ENCODE data around the gene KIF16B.
A peak's percentile ranks its signal among the peaks of the same experiment; 100 is the strongest.
"Not testable (repeated sequence)": the region's sequence is repeated elsewhere in the genome, so short reads cannot be mapped to it uniquely, and the experiment has no call there.

The KIF16B gene

GRCh38 chr20:16590041-16590633, 16.9 kb upstream of the KIF16B start:
- no peak for DNase-seq

- no peak for DNase-seq
Observed at GRCh38 chr20:16589623-16590022, 16.4 kb upstream of the KIF16B start.

GRCh38 chr20:16588241-16588640, 15.0 kb upstream of the KIF16B start:
- no peak for DNase-seq

- no peak for DNase-seq
Observed at GRCh38 chr20:16587066-16587465, 13.8 kb upstream of the KIF16B start.

- DNase-seq = no peak
Observed at GRCh38 chr20:16583474-16583873, 10.2 kb upstream of the KIF16B start.

- no peak for DNase-seq
Observed at GRCh38 chr20:16581241-16581640, 8.0 kb upstream of the KIF16B start.

GRCh38 chr20:16580620-16581019, 7.4 kb upstream of the KIF16B start:
- no peak for DNase-seq

GRCh38 chr20:16580147-16580546, 6.9 kb upstream of the KIF16B start:
- DNase-seq = no peak

- DNase-seq = no peak
Observed at GRCh38 chr20:16576219-16576618, 3.0 kb upstream of the KIF16B start.

GRCh38 chr20:16575390-16576140, 2.3 kb upstream of the KIF16B start:
- DNase-seq = no peak

GRCh38 chr20:16574656-16575355, 1.6 kb upstream of the KIF16B start:
- peak; percentile 78 for DNase-seq

GRCh38 chr20:16571333-16571732, 1.9 kb downstream of the KIF16B start:
- no peak for DNase-seq

GRCh38 chr20:16569246-16570153, 3.7 kb downstream of the KIF16B start:
- no peak for DNase-seq

GRCh38 chr20:16566080-16566479, 7.2 kb downstream of the KIF16B start:
- DNase-seq = no peak

GRCh38 chr20:16564079-16564478, 9.2 kb downstream of the KIF16B start:
- DNase-seq = not testable (repeated sequence)

- no peak for DNase-seq
Observed at GRCh38 chr20:16563066-16563806, 10.0 kb downstream of the KIF16B start.

- no peak for DNase-seq
Observed at GRCh38 chr20:16562259-16562658, 11.0 kb downstream of the KIF16B start.

- no peak for DNase-seq
Observed at GRCh38 chr20:16560661-16561060, 12.6 kb downstream of the KIF16B start.

- no peak for DNase-seq
Observed at GRCh38 chr20:16560216-16560615, 13.0 kb downstream of the KIF16B start.

GRCh38 chr20:16556301-16556700, 16.9 kb downstream of the KIF16B start:
- no peak for DNase-seq

- DNase-seq = no peak
Observed at GRCh38 chr20:16555754-16556153, 17.5 kb downstream of the KIF16B start.

All from 8988T (cell line).